CD14-positive monocyte (primary cell): ENCODE measurements around the gene ST3GAL4. TPM values are rescaled to one million over a fixed set of nuclear protein-coding genes. Genes with fewer than 3 reads are reported as not detected.
A peak's percentile ranks its signal among the peaks of the same experiment; 100 is the strongest.

Source experiments
- DNase-seq, 3 donors: peaks; one replicate each; pipeline ENCODE4 v3.0.0-alpha.2; 2011 to 2022
- H2AFZ ChIP-seq: 2 replicates; pipeline ENCODE4 v1.6.0; 2012; ENCODE audit warnings: mild to moderate bottlenecking, low read depth, low read length, inconsistent platforms; ENCODE audit not compliant: insufficient read depth, poor library complexity, severe bottlenecking
- H3K27ac ChIP-seq, 2 donors: 1 replicate in 1 of 2; 2 replicates in 1 of 2; pipeline ENCODE4 v1.5.1; 2012 to 2013; ENCODE audit warnings: low read length in 2 of 2, control low read depth in 1 of 2, inconsistent platforms in 1 of 2, low read depth in 1 of 2, mild to moderate bottlenecking in 1 of 2
- H3K27me3 ChIP-seq, 2 donors: one replicate each; pipeline versions ENCODE4 v1.6.0 to v1.6.1; 2011 to 2013; ENCODE audit warnings: low read length in 2 of 2; ENCODE audit not compliant: control insufficient read depth in 2 of 2, insufficient read depth in 2 of 2
- H3K36me3 ChIP-seq, 2 donors: replicated peaks in 1 of 2; 1 replicate in 1 of 2; 2 replicates in 1 of 2; pipeline versions ENCODE4 v1.5.1 to v1.6.1; 2012 to 2013; ENCODE audit warnings: low read length in 2 of 2, control low read depth in 1 of 2, inconsistent platforms in 1 of 2, mild to moderate bottlenecking in 1 of 2; ENCODE audit not compliant: insufficient read depth in 2 of 2, control insufficient read depth in 1 of 2
- H3K4me1 ChIP-seq, 2 donors: 1 replicate in 1 of 2; 2 replicates in 1 of 2; pipeline versions ENCODE4 v1.5.1 to v1.6.1; 2012 to 2013; ENCODE audit warnings: low read length in 2 of 2, control low read depth in 1 of 2, inconsistent platforms in 1 of 2, mild to moderate bottlenecking in 1 of 2, moderate library complexity in 1 of 2; ENCODE audit not compliant: insufficient read depth in 2 of 2, control insufficient read depth in 1 of 2
- H3K4me2 ChIP-seq: replicated peaks from 2 replicates; pipeline ENCODE3; 2012; ENCODE audit warnings: low read length, moderate library complexity, mild to moderate bottlenecking; ENCODE audit not compliant: poor library complexity, severe bottlenecking; ENCODE audit errors: extremely low read depth
- H3K4me3 ChIP-seq, 3 experiments: fragments of 200-600 bp in 1 of 3; sonication (generic) in 1 of 3; replicated peaks in 1 of 3; 1 replicate in 2 of 3; 2 replicates in 1 of 3; pipeline ENCODE4 v1.5.1; 2011 to 2013; ENCODE audit warnings: low read length in 3 of 3, mild to moderate bottlenecking in 3 of 3, control low read depth in 2 of 3, low read depth in 2 of 3, inconsistent platforms in 1 of 3, moderate library complexity in 1 of 3
- H3K79me2 ChIP-seq: 2 replicates; pipeline ENCODE4 v1.6.0; 2012; ENCODE audit warnings: mild to moderate bottlenecking, control low read depth, inconsistent platforms, low read length, moderate library complexity; ENCODE audit not compliant: insufficient read depth
- H3K9ac ChIP-seq: 2 replicates; pipeline ENCODE4 v1.6.0; 2017; ENCODE audit warnings: low read length, mild to moderate bottlenecking; ENCODE audit not compliant: insufficient read depth, poor library complexity, severe bottlenecking
- H3K9me3 ChIP-seq, 2 donors: replicated peaks in 1 of 2; 1 replicate in 1 of 2; 2 replicates in 1 of 2; pipeline versions ENCODE4 v1.5.1 to v1.6.1; 2012 to 2013; ENCODE audit warnings: low read length in 2 of 2, control low read depth in 1 of 2; ENCODE audit not compliant: control insufficient read depth in 1 of 2, insufficient read depth in 1 of 2
- H4K20me1 ChIP-seq: 2 replicates; pipeline ENCODE4 v1.6.0; 2012; ENCODE audit warnings: mild to moderate bottlenecking, low read length, control low read depth, moderate library complexity; ENCODE audit not compliant: insufficient read depth
- H3K27ac Mint-ChIP-seq, 7 donors: one replicate each; pipeline ENCODE4 v1.8.0; 2020; ENCODE audit warnings: mild to moderate bottlenecking in 7 of 7, mixed read lengths in 7 of 7, moderate library complexity in 6 of 7, inconsistent platforms in 2 of 7
- H3K27me3 Mint-ChIP-seq, 3 donors: one replicate each; pipeline ENCODE4 v1.8.0; 2021 to 2022; ENCODE audit warnings: low read depth in 3 of 3, mild to moderate bottlenecking in 3 of 3, mixed read lengths in 3 of 3, moderate library complexity in 3 of 3, inconsistent platforms in 1 of 3
- H3K36me3 Mint-ChIP-seq, 2 donors: one replicate each; pipeline ENCODE4 v1.8.0; 2020; ENCODE audit warnings: mixed read lengths in 2 of 2, inconsistent platforms in 1 of 2, mild to moderate bottlenecking in 1 of 2
- H3K4me1 Mint-ChIP-seq: one replicate; pipeline ENCODE4 v1.8.0; 2020; ENCODE audit warnings: mild to moderate bottlenecking, mixed read lengths
- H3K4me3 Mint-ChIP-seq, 2 donors: one replicate each; pipeline ENCODE4 v1.8.0; 2020; ENCODE audit warnings: mild to moderate bottlenecking in 2 of 2, mixed read lengths in 2 of 2, moderate library complexity in 1 of 2
- H3K9me3 Mint-ChIP-seq, 7 donors: one replicate each; pipeline ENCODE4 v1.8.0; 2020 to 2022; ENCODE audit warnings: mixed read lengths in 7 of 7, mild to moderate bottlenecking in 6 of 7, moderate library complexity in 6 of 7, inconsistent platforms in 2 of 7
- CTCF ChIP-seq: fragments of 200-600 bp; IDR thresholded peaks from one replicate; pipeline ENCODE4 v1.8.0; 2022; ENCODE audit warnings: antibody characterized with exemption, mild to moderate bottlenecking
- WGBS: methylation state at CpG from one replicate; pipeline ENCODE4 v1.1.5; 2013; ENCODE audit warnings: missing lambda C conversion rate; ENCODE audit not compliant: insufficient coverage; 5-methylcytosine and 5-hydroxymethylcytosine counted together
- intact Hi-C, 2 donors: fragments of 100-400 bp; cut with micrococcal nuclease; formaldehyde crosslinking; loops; one replicate each; pipeline versions ENCODE4 v1.15.0 to v1.15.1; 2023
- polyA plus RNA-seq, 3 donors: library from polyadenylated mRNA; depleted of rRNA in 1 of 3; unstranded in 2 of 3; stranded (reverse) in 1 of 3; fragments of 300-500 nt in 2 of 3; fragments of >200 nt in 1 of 3; fragmentation: Illumina TruSeq in 2 of 3; gene quantifications; 1 replicate in 2 of 3; 2 replicates in 1 of 3; pipeline ENCODE4 v1.2.3, GENCODE V29; 2012 to 2021

Gene ST3GAL4
- polyA plus RNA-seq, 3 donors: 7.8 to 14.3 (median 10.1) TPM

- Histone ChIP-seq H3K4me1 (no peaks in the 10 kb centered on the region), H3K9ac (no peak overlapping the region), H3K4me3 (no peak overlapping the region), H3K36me3 (peaks cover 23 to 56% of the 10 kb centered on the region in 2 donors), H2AFZ (no peak overlapping the region), H3K79me2 (peaks cover 11% of the 10 kb centered on the region), H3K4me2 (no peak overlapping the region), H4K20me1 (no peaks in the 10 kb centered on the region), H3K9me3 (no peaks in the 10 kb centered on the region), H3K27ac (no peak overlapping the region), H3K27me3 (no peaks in the 10 kb centered on the region)
- peak overlapping the region in 2 of 7 donors; percentile 54 to 55 for H3K27ac Mint-ChIP-seq
- no peak overlapping the region for H3K4me3 Mint-ChIP-seq
- 89% methylated on average over 15 of the region's 17 CpGs for WGBS
- H3K36me3 Mint-ChIP-seq: peaks cover 47 to 58% of the 10 kb centered on the region in 2 donors
- peaks cover 3% of the 10 kb centered on the region for H3K4me1 Mint-ChIP-seq
- no peaks in the 10 kb centered on the region for H3K9me3 Mint-ChIP-seq
- intact Hi-C loops: no loop called here
- no peaks in the 10 kb centered on the region for H3K27me3 Mint-ChIP-seq
- no peak for DNase-seq
- TF ChIP-seq CTCF: no peak
These were observed 28.0 kb upstream of the ST3GAL4 start for GRCh38 chr11:126327281-126328000.

- H3K4me3 Mint-ChIP-seq: no peak overlapping the region
These were observed 27.5 kb upstream of the ST3GAL4 start for GRCh38 chr11:126328001-126328390.

More at GRCh38 chr11:126328001-126328390, 27.5 kb upstream of the ST3GAL4 start:
- intact Hi-C loops: no loop called here
- TF ChIP-seq CTCF: no peak
- Mint-ChIP-seq H3K27me3 (peaks cover 0 to 1% (median 0%) of the 10 kb centered on the region in 3 donors), H3K36me3 (peaks cover 51 to 62% of the 10 kb centered on the region in 2 donors), H3K9me3 (no peaks in the 10 kb centered on the region), H3K4me1 (peaks cover 3% of the 10 kb centered on the region), H3K27ac (peak overlapping the region in 1 of 7 donors; percentile 85)
- Histone ChIP-seq H2AFZ (no peak overlapping the region), H3K4me1 (no peaks in the 10 kb centered on the region), H3K4me2 (no peak overlapping the region), H3K27me3 (no peaks in the 10 kb centered on the region), H3K79me2 (peaks cover 11% of the 10 kb centered on the region), H3K9ac (no peak overlapping the region), H4K20me1 (no peaks in the 10 kb centered on the region), H3K36me3 (peaks cover 27 to 61% of the 10 kb centered on the region in 2 donors), H3K9me3 (no peaks in the 10 kb centered on the region), H3K4me3 (no peak overlapping the region), H3K27ac (no peak overlapping the region)
- no peak for DNase-seq
- WGBS: 93% methylated on average over 20 of the region's 20 CpGs
